Smooth muscle cell (in vitro differentiated cells): ENCODE measurements around the gene KIAA0232. TPM values are rescaled to one million over a fixed set of nuclear protein-coding genes. Genes with fewer than 3 reads are reported as not detected.

Experiments
- DNase-seq: peaks from one replicate; lab custom pipeline; 2025; ENCODE audit not compliant: unreplicated experiment; lab: John Stamatoyannopoulos, UW
- H2AFZ ChIP-seq: fragments of 200-600 bp; sonication (generic); 2 replicates; pipeline ENCODE4 v1.6.0; 2016; ENCODE audit warnings: antibody characterized with exemption, low read depth, mild to moderate bottlenecking
- H3F3A ChIP-seq: fragments of 200-600 bp; sonication (generic); 2 replicates; pipeline ENCODE4 v1.6.0; 2017; ENCODE audit warnings: antibody characterized with exemption, low read depth
- H3K27ac ChIP-seq: fragments of 200-600 bp; sonication (generic); 2 replicates; pipeline ENCODE4 v1.5.1; 2016; ENCODE audit warnings: low read depth, mild to moderate bottlenecking
- H3K27me3 ChIP-seq: fragments of 200-600 bp; sonication (generic); 2 replicates; pipeline ENCODE4 v1.6.1; 2016; ENCODE audit warnings: low read depth, mild to moderate bottlenecking
- H3K36me3 ChIP-seq: fragments of 200-600 bp; sonication (generic); 2 replicates; pipeline ENCODE4 v1.5.1; 2016; ENCODE audit warnings: low read depth
- H3K4me1 ChIP-seq: fragments of 200-600 bp; sonication (generic); 2 replicates; pipeline ENCODE4 v1.5.1; 2016; ENCODE audit warnings: low read depth
- H3K4me2 ChIP-seq: fragments of 200-600 bp; sonication (generic); 2 replicates; pipeline ENCODE4 v1.6.0; 2016; ENCODE audit warnings: mild to moderate bottlenecking
- H3K4me3 ChIP-seq: fragments of 200-600 bp; sonication (generic); 2 replicates; pipeline ENCODE4 v1.5.1; 2016; ENCODE audit warnings: mild to moderate bottlenecking
- H3K79me2 ChIP-seq: fragments of 200-600 bp; sonication (generic); 2 replicates; pipeline ENCODE4 v1.6.0; 2016; ENCODE audit warnings: low read depth, mild to moderate bottlenecking
- H3K9ac ChIP-seq: fragments of 200-600 bp; sonication (generic); 2 replicates; pipeline ENCODE4 v1.6.0; 2016; ENCODE audit warnings: low read depth
- H3K9me3 ChIP-seq: fragments of 200-600 bp; sonication (generic); replicated peaks from 2 replicates; pipeline ENCODE4 v1.5.1; 2016; ENCODE audit warnings: low read depth
- H4K20me1 ChIP-seq: fragments of 200-600 bp; sonication (generic); 2 replicates; pipeline ENCODE4 v1.6.0; 2016; ENCODE audit warnings: low read depth
- CTCF ChIP-seq: fragments of 200-600 bp; sonication (generic); IDR thresholded peaks from 2 replicates; pipeline ENCODE4 v1.5.1; 2017; ENCODE audit warnings: borderline replicate concordance, mild to moderate bottlenecking, antibody characterized with exemption; ENCODE audit not compliant: insufficient read depth, poor library complexity, severe bottlenecking
- WGBS: methylation state at CpG from one replicate; pipeline ENCODE4 v1.1.7; 2016; ENCODE audit warnings: low lambda C conversion rate; 5-methylcytosine and 5-hydroxymethylcytosine counted together
- polyA plus RNA-seq: library from polyadenylated mRNA; unstranded; fragments of >200 nt; fragmentation: Nextera tagmentation; extraction: Ambion mirVana; gene quantifications from 2 replicates; pipeline ENCODE4 v1.2.1, GENCODE V29; 2016
- total RNA-seq: library from RNA; depleted of rRNA; stranded (reverse); fragments of >200 nt; gene quantifications from 2 replicates; pipeline ENCODE4 v1.2.3, GENCODE V29; 2014

Gene KIAA0232
- total RNA-seq (16.6 and 36.0 TPM in 2 replicates), polyA plus RNA-seq (8.4 and 9.5 TPM in 2 replicates)

- 2% methylated on average over 41 of the region's 100 CpGs for WGBS
- peaks cover 37% of the 10 kb centered on the region for H3K79me2 ChIP-seq
- no peaks in the 10 kb centered on the region for H3F3A ChIP-seq
- H3K4me2 ChIP-seq: peak within 1 kb of the TSS; percentile 99
- peak within 1 kb of the TSS; percentile 78 for H3K27ac ChIP-seq
- H3K27me3 ChIP-seq: no peaks in the 10 kb centered on the region
- H3K36me3 ChIP-seq: no peaks in the 10 kb centered on the region
- H3K4me1 ChIP-seq: peaks cover 24% of the 10 kb centered on the region
- H3K9ac ChIP-seq: peak within 1 kb of the TSS; percentile 95
- peak within 1 kb of the TSS; percentile 69 for H2AFZ ChIP-seq
- H3K4me3 ChIP-seq: peak within 1 kb of the TSS; percentile 74
- peaks cover 37% of the 10 kb centered on the region for H4K20me1 ChIP-seq
- DNase-seq: peak; percentile 56
- no peaks in the 10 kb centered on the region for H3K9me3 ChIP-seq
- TF ChIP-seq CTCF: no peak
These were observed at the start of gene KIAA0232 for GRCh38 chr4:6782147-6782845. Gene KIAA0232 (plus strand): TSS chr4:6782727. CDS start chr4:6824454, 41,727 bp downstream.

- no peaks in the 10 kb centered on the region for H3K36me3 ChIP-seq
- H3K9ac ChIP-seq: no peak overlapping the region
- H3K79me2 ChIP-seq: no peaks in the 10 kb centered on the region
- peak overlapping the region; percentile 82 for H3K27ac ChIP-seq
- no peak overlapping the region for H3K4me3 ChIP-seq
- no peak for TF ChIP-seq CTCF
- no peak for DNase-seq
- peaks cover 10% of the 10 kb centered on the region for H3K4me1 ChIP-seq
- H4K20me1 ChIP-seq: no peaks in the 10 kb centered on the region
- no peak overlapping the region for H2AFZ ChIP-seq
- H3K27me3 ChIP-seq: no peaks in the 10 kb centered on the region
- H3K4me2 ChIP-seq: no peak overlapping the region
- no peaks in the 10 kb centered on the region for H3K9me3 ChIP-seq
- WGBS: 93% methylated on average over 27 of the region's 27 CpGs
- H3F3A ChIP-seq: peaks cover 7% of the 10 kb centered on the region
These were observed 49.0 kb upstream of the KIAA0232 start for GRCh38 chr4:6733358-6734164.

DNA sequence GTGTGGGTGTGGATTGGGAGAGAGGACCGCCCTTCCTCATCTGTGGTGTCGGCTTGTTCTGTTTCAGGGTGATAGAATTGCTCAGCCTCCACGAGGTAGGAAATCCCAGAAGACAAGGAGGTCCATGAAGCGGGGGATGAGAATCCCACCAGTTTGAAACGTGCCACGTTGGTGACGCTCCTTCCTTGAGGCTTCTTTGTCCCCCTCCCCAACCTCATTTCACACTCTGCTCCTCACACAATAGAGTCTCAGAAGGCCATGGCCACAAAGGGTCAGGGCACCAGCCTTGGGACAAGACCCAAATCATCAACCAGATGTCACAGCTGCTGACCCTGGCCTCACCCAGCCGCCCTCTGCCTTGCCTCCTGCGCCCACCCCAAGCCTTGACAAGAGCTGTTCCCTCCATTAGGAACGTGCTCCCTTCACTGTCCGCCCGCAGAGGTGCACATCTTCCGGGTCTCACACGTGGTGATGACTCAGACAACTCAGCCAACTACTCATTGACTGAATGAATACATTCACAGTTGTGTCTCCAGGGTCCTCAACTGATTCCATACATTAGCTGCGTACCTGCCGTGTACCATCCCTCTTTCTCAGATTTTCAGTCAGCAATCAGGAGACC is 48.3 kb upstream of the KIAA0232 start:
- no peak overlapping the region for H2AFZ ChIP-seq
- H3K4me3 ChIP-seq: no peak overlapping the region
- no peak overlapping the region for H3K4me2 ChIP-seq
- H3K27ac ChIP-seq: no peak overlapping the region
- H3K79me2 ChIP-seq: no peaks in the 10 kb centered on the region
- H3K36me3 ChIP-seq: no peaks in the 10 kb centered on the region
- H3F3A ChIP-seq: peaks cover 7% of the 10 kb centered on the region
- H3K9me3 ChIP-seq: no peaks in the 10 kb centered on the region
- no peak overlapping the region for H3K9ac ChIP-seq
- whole genome bisulfite sequencing: 85% methylated on average over 16 of the region's 16 CpGs
- H3K4me1 ChIP-seq: peaks cover 10% of the 10 kb centered on the region
- no peak for DNase-seq
- H3K27me3 ChIP-seq: no peaks in the 10 kb centered on the region
- TF ChIP-seq CTCF: no peak
- H4K20me1 ChIP-seq: no peaks in the 10 kb centered on the region
